Subcutaneous adipose tissue (tissue), 4 donors: ENCODE results near the gene TMPRSS12. TPM values are rescaled to one million over a fixed set of nuclear protein-coding genes. Genes with fewer than 3 reads are reported as not detected.

Experiments
- total RNA-seq, 4 donors: library from RNA; depleted of rRNA; stranded (reverse); fragments of >200 nt; gene quantifications; one replicate each; pipeline ENCODE4 v1.1.0, GENCODE V29; 2016
- TF ChIP-seq, protein P1 (sequence below): fragments of 450-650 bp; IDR thresholded peaks from one replicate; pipeline ENCODE4 v1.5.1; 2016; ENCODE audit warnings: low read depth, mild to moderate bottlenecking, control low read depth, antibody characterized with exemption, moderate library complexity

TMPRSS12 gene
- total RNA-seq, 4 donors from 2014 or later = not detected

- TF ChIP-seq, protein P1, sequence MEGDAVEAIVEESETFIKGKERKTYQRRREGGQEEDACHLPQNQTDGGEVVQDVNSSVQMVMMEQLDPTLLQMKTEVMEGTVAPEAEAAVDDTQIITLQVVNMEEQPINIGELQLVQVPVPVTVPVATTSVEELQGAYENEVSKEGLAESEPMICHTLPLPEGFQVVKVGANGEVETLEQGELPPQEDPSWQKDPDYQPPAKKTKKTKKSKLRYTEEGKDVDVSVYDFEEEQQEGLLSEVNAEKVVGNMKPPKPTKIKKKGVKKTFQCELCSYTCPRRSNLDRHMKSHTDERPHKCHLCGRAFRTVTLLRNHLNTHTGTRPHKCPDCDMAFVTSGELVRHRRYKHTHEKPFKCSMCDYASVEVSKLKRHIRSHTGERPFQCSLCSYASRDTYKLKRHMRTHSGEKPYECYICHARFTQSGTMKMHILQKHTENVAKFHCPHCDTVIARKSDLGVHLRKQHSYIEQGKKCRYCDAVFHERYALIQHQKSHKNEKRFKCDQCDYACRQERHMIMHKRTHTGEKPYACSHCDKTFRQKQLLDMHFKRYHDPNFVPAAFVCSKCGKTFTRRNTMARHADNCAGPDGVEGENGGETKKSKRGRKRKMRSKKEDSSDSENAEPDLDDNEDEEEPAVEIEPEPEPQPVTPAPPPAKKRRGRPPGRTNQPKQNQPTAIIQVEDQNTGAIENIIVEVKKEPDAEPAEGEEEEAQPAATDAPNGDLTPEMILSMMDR = no peak
These were observed 17.3 kb upstream of the TMPRSS12 start for GRCh38 chr12:50825372-50825838.

GRCh38 chr12:50828121-50828520 lies 14.6 kb upstream of the TMPRSS12 start:
- TF ChIP-seq, protein P1 = no peak

DNA sequence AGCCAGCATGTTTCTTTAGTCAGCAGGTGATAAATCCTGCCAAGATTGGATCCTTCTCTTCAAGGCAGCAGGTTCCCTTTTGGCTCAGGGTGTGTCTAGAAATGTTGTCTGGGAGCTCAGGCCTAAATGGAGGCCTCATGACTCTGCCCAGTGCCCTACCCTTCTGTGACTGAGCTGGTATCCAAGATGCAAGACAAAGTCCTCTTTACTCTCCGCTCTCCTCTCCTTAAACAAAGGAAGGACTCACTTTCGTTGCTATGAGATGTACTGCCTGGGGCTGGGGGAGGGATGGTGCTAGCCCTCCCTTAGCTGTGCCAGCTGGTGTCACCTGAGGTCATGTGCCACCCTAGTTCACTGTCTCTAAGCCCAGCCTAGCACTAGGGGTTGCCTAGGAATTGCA lies 13.8 kb upstream of the TMPRSS12 start:
- TF ChIP-seq, protein P1 = no peak

- TF ChIP-seq, protein P1 = no peak
These were observed 3.7 kb upstream of the TMPRSS12 start for GRCh38 chr12:50839042-50839441.

DNA sequence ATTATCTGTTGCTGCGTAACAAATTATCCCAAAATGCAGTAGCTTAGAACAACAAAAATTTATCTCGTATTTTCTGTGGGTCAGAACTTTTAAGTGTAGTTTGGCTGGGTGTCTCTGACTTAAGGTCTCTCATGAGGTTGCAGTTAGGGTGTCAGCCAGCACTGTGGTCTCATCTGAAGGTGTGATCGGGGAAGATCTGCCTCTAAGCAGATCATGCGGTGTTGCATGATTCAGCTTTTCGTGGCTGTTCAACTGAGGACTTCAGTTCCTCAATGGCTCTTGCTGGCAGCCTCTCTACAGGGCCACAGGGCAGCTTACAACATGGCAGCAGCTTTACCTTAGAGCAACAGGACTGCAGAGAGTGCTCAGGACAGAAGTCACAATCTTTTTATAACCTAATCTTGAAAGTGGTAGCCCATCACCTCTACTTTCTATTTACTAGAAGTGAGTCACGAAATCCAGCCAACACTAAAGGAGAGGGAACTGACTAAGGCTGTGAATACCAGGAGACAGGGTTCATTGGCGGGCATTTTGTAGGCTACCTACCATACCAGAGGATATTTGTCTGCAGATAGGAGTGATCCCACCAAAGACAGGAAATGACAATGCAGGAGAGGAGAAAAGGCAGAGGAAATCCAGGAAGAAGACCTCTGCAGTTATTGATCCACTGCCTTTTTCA lies 1.8 kb upstream of the TMPRSS12 start:
- TF ChIP-seq, protein P1 = no peak

DNA sequence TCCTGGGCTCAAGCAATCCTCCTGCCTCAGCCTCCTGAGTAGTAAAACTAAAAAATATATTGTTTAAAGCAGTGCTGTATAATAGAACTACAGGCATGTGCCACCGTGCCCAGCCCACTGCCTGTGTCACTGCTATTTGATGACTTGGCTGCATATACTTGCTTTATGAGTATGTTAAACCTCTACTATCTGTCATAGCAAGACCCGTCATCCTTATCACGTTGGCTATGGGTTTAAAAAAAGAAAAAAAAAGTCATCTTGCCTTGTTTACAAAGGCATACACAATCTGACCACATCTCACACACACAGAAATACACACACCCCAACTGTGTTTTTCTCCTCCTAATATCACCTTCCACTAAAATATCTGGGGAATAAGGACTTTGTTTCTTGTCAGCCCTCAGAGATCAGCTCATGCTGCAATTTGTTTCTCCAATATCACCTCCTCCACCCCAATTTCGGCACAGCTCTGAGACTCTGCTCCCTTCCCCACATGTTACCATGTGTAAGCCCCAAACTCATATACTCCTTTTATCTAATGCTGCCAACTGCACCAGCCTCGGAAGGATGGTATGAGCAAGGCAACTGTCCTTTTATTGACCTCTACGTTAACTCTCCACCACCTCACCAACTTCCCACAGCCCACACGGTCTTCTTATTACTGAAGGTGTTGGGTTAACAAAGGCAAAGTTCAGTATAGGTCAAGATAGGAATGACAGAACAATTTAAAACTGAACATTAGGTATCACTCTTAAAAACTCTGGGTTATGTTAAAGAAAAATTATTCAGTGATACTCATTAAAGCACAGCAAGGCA lies 802 bp upstream of the TMPRSS12 start:
- TF ChIP-seq, protein P1 = no peak

GRCh38 chr12:50845021-50845647 lies 2.4 kb downstream of the TMPRSS12 start:
- TF ChIP-seq, protein P1 = no peak
